SKM-1 treated with dmso at 0.1 percent for 144 hours (cell line): ENCODE data around the gene HSPA13.
"Not testable (repeated sequence)": the region's sequence is repeated elsewhere in the genome, so short reads cannot be mapped to it uniquely, and the experiment has no call there.

Experiments used
- DNase-seq: peaks from one replicate; lab custom pipeline; 2025; ENCODE audit not compliant: unreplicated experiment; lab: John Stamatoyannopoulos, UW

HSPA13 gene

GRCh38 chr21:14382835-14383595, at the start of gene HSPA13:
HSPA13 (minus strand) TSS chr21:14383146; CDS start chr21:14383119, 27 bp downstream.
- peak; percentile 99 for DNase-seq

- no peak for DNase-seq
These were observed 36.0 kb upstream of the HSPA13 start for GRCh38 chr21:14418920-14419319.

GRCh38 chr21:14414932-14415508, 32.1 kb upstream of the HSPA13 start:
- peak; percentile 3 for DNase-seq

GRCh38 chr21:14405962-14406361, 23.0 kb upstream of the HSPA13 start:
- DNase-seq, result no peak

GRCh38 chr21:14405225-14405624, 22.3 kb upstream of the HSPA13 start:
- DNase-seq, result no peak

GRCh38 chr21:14403681-14404318, 20.9 kb upstream of the HSPA13 start:
- DNase-seq, result peak; percentile 35

- DNase-seq, result no peak
These were observed 18.3 kb upstream of the HSPA13 start for GRCh38 chr21:14401217-14401616.

GRCh38 chr21:14388282-14388681, 5.3 kb upstream of the HSPA13 start:
- no peak for DNase-seq

- no peak for DNase-seq
These were observed 1.5 kb upstream of the HSPA13 start for GRCh38 chr21:14384453-14384852.

GRCh38 chr21:14383596-14384180, 742 bp upstream of the HSPA13 start:
- DNase-seq, result no peak

GRCh38 chr21:14382486-14382834, 486 bp downstream of the HSPA13 start:
- no peak for DNase-seq

- no peak for DNase-seq
These were observed 6.1 kb downstream of the HSPA13 start for GRCh38 chr21:14376854-14377253.

- peak; percentile 58 for DNase-seq
These were observed 15.9 kb downstream of the HSPA13 start for GRCh38 chr21:14366998-14367397.

- peak; percentile 65 for DNase-seq
These were observed 21.0 kb downstream of the HSPA13 start for GRCh38 chr21:14361958-14362357.

GRCh38 chr21:14358775-14359174, 24.2 kb downstream of the HSPA13 start:
- no peak for DNase-seq

- no peak for DNase-seq
These were observed 26.2 kb downstream of the HSPA13 start for GRCh38 chr21:14356746-14357145.

GRCh38 chr21:14354515-14354914, 28.4 kb downstream of the HSPA13 start:
- no peak for DNase-seq

- no peak for DNase-seq
These were observed 29.2 kb downstream of the HSPA13 start for GRCh38 chr21:14353726-14354125.

- no peak for DNase-seq
These were observed 29.7 kb downstream of the HSPA13 start for GRCh38 chr21:14353231-14353630.

- DNase-seq, result not testable (repeated sequence)
These were observed 55.6 kb downstream of the HSPA13 start for GRCh38 chr21:14327346-14327745.

- no peak for DNase-seq
These were observed 57.4 kb downstream of the HSPA13 start for GRCh38 chr21:14325595-14325994.
